Cardiac muscle cell (in vitro differentiated cells and primary cell): ENCODE results near the gene TBC1D8. TPM values are rescaled to one million over a fixed set of nuclear protein-coding genes. Genes with fewer than 3 reads are reported as not detected.

Source experiments
- DNase-seq, 2 donors: peaks; one replicate each; pipeline versions ENCODE4 v3.0.0 to v3.0.0-alpha.2; 2010 to 2017; ENCODE audit warnings: low read depth in 1 of 2, low spot score in 1 of 2
- H3K27ac ChIP-seq: fragments of 200-600 bp; sonication (generic); 2 replicates; pipeline ENCODE4 v1.5.1; 2016
- H3K27me3 ChIP-seq: fragments of 200-600 bp; sonication (generic); 2 replicates; pipeline ENCODE4 v1.6.0; 2016; ENCODE audit warnings: control low read depth
- H3K36me3 ChIP-seq: fragments of 200-600 bp; sonication (generic); 2 replicates; pipeline ENCODE4 v1.5.1; 2016; ENCODE audit warnings: control low read depth
- H3K4me1 ChIP-seq: fragments of 200-600 bp; sonication (generic); 2 replicates; pipeline ENCODE4 v1.8.1; 2017; ENCODE audit warnings: low read depth, mild to moderate bottlenecking, mixed run types
- H3K4me3 ChIP-seq: fragments of 200-600 bp; sonication (generic); 2 replicates; pipeline ENCODE4 v1.5.1; 2016; ENCODE audit warnings: mild to moderate bottlenecking
- H3K9me3 ChIP-seq: fragments of 200-600 bp; sonication (generic); 2 replicates; pipeline ENCODE4 v1.5.1; 2017; ENCODE audit warnings: low read depth, mild to moderate bottlenecking, control low read depth
- polyA plus RNA-seq: library from polyadenylated mRNA; unstranded; fragments of >200 nt; fragmentation: Nextera tagmentation; extraction: Ambion mirVana; gene quantifications from 2 replicates; pipeline ENCODE4 v1.2.1, GENCODE V29; 2016
- total RNA-seq: library from RNA; depleted of rRNA; stranded (reverse); fragments of >200 nt; gene quantifications from 2 replicates; pipeline ENCODE4 v1.2.3, GENCODE V29; 2016
- TF ChIP-seq, protein P1 (sequence below): IDR thresholded peaks from 2 replicates; pipeline ENCODE4 v1.5.1; 2012; ENCODE audit warnings: low read depth, mild to moderate bottlenecking, low read length

Gene TBC1D8
- total and polyA plus RNA-seq, 2 experiments from 2014 or later, result 15.2 to 23.2 TPM

DNA sequence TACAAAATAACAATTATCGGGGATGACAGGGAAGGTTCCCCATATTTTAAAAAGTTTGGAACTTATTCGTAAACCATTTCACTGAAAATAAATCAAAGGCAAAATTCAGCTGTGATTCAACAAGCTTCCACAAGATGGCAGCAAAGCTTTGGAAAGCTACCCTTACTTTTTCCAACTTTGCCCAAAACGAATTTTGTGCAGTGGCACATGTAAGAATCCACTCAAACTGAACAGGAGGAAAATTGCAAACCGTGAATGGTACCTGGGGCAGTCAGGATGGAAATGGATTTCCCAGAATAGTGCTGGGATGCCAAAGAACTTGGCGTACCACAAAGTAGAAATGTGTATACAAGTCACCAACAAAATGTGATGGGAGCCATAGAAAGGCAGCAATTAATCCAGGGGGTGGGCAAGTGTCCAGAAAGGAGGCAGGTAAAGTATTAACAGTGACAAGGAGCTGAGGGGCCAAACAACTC is 138.4 kb downstream of the TBC1D8 start:
- no peaks in the 10 kb centered on the region for H3K27me3 ChIP-seq
- H3K9me3 ChIP-seq, result no peaks in the 10 kb centered on the region
- H3K36me3 ChIP-seq, result peaks cover 24% of the 10 kb centered on the region
- TF ChIP-seq, protein P1, sequence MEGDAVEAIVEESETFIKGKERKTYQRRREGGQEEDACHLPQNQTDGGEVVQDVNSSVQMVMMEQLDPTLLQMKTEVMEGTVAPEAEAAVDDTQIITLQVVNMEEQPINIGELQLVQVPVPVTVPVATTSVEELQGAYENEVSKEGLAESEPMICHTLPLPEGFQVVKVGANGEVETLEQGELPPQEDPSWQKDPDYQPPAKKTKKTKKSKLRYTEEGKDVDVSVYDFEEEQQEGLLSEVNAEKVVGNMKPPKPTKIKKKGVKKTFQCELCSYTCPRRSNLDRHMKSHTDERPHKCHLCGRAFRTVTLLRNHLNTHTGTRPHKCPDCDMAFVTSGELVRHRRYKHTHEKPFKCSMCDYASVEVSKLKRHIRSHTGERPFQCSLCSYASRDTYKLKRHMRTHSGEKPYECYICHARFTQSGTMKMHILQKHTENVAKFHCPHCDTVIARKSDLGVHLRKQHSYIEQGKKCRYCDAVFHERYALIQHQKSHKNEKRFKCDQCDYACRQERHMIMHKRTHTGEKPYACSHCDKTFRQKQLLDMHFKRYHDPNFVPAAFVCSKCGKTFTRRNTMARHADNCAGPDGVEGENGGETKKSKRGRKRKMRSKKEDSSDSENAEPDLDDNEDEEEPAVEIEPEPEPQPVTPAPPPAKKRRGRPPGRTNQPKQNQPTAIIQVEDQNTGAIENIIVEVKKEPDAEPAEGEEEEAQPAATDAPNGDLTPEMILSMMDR, result peak; percentile 67
- peak; percentile 58 to 59 for DNase-seq
- no peak overlapping the region for H3K4me3 ChIP-seq
- no peak overlapping the region for H3K27ac ChIP-seq
- no peaks in the 10 kb centered on the region for H3K4me1 ChIP-seq

DNA sequence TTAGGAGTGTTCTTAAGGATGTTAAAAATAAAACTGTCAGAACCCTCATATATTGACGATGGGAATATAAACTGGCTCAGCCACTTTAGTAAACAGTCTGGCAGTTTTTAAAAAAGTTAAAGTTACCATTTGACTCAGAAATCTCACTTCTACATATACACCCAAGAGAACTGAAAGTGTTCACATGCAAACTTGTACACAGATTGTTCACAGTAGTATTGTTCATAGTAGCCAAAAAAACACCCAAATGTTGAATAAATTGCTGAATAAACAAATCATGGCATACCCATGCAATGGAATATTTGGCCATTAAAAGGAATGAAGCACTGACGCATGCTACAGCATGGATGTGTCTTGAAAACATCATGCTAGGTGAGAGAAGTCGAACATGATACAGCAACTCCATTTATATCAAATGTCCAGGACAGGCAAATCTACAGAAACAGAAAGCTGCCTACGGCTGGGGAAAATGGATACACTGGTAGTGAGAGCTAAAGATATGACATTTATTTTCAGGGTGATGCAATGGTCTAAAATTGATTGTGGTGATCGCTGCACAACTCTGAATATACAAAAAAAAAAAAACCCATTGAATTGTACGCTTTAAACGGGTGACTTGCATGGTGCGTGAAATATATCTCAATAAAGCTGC is 139.0 kb downstream of the TBC1D8 start:
- DNase-seq, result no peak
- TF ChIP-seq, protein P1, result no peak
- H3K27ac ChIP-seq, result peak overlapping the region; percentile 42

DNA sequence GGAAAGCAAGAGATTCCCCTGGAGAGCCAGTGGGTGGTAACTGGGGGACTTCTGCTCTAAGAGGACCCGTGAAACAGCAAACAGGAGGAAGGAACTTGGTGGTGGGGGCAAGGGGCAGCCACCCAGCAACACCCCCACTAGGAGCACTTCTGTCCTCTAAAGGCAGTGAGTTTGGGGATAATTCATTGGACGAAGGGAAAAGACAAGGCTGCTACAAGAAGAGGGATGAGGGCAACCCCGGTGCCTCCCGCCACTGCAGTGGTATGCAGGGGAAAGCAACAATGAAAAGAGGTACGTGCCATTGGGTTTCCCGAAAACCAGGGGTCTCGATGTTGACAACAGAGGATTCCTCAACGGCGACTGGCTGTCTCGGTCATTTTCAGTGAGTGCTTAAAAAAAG is 140.0 kb downstream of the TBC1D8 start:
- H3K27ac ChIP-seq, result peak overlapping the region; percentile 42
- H3K4me1 ChIP-seq, result no peaks in the 10 kb centered on the region
- TF ChIP-seq, protein P1, result no peak
- DNase-seq, result no peak
- H3K36me3 ChIP-seq, result peaks cover 37% of the 10 kb centered on the region
- H3K9me3 ChIP-seq, result no peaks in the 10 kb centered on the region
- no peak overlapping the region for H3K4me3 ChIP-seq
- no peaks in the 10 kb centered on the region for H3K27me3 ChIP-seq

More for the DNA sequence above, 139.0 kb downstream of the TBC1D8 start:
- Histone ChIP-seq H3K36me3 (peaks cover 27% of the 10 kb centered on the region), H3K4me1 (no peaks in the 10 kb centered on the region), H3K27me3 (no peaks in the 10 kb centered on the region), H3K4me3 (no peak overlapping the region), H3K9me3 (no peaks in the 10 kb centered on the region)

DNA sequence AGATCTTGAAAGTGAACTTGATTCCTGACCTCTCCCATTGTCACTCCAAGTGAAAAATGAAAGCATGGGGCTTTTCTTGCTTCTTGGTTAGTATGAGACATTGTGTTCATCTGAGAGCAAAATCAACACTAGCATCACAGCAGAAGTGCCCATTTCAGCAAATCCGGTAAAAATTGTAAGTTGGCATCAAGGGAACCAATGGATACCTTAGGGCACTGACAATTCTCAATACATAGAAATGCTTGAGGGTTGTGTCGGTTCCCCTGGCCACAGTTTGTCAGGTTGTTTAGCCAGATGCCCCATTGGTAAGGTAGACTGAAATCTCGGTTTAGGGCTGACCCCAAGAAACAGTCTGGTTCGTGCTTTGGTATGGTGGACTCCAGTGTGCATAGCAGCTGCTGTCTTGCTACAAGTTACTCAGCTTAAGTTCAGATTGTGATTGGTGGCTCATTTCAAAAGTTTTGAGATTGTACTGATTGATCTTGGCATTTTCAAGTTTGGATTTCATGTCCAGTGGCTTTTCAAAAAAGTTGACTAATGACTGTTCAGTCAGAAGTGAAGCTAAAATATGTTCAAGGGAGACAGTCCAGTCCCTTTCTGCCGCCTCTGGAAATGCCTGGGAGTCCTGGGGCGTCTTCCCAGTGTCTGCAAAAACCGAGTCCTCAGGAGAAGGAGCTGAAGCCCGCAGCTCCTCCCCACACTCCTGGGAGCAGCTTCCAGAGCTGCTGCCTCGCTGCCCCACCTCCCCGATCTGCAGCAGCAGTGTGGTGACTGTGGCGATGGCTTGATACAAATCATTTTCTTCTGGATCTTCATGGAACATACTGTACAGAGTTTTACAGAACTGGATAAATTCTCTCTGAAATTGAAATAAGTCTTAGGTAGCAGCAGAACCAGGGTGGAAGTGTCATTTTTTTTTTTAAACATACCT is 143.5 kb downstream of the TBC1D8 start:
- Histone ChIP-seq H3K4me3 (no peak overlapping the region), H3K4me1 (no peaks in the 10 kb centered on the region), H3K36me3 (peaks cover 61% of the 10 kb centered on the region), H3K27me3 (no peaks in the 10 kb centered on the region), H3K9me3 (no peaks in the 10 kb centered on the region), H3K27ac (peak overlapping the region; percentile 68)
- DNase-seq, result no peak
- TF ChIP-seq, protein P1, result no peak

DNA sequence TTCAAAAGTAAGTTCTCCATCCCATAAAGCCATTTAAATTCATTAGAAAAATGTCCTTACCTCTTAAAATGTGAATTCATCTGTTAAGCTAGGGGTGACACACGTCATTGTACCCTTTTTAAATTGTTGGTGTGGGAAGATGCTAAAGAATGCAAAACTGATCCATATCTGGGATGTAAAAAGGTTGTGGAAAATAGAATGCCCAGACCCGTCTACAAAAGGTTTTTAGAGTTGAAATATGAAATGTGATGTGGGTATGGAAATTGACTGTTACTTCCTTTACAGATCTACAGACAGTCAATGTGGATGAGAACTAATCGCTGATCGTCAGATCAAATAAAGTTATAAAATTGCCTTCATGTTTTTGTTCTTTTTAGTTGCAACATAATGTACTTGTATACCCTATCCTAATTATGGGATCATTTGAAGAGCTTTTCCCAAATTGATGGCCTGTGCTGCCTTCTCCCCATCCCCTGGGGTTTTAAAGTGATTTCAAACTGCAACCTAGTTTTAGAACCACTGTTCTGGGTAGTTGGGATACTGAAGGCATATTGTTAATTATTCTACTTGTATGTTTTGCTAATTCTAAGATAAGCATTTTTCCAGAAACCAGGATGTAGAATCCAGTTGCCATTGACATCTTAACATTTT is 145.0 kb downstream of the TBC1D8 start:
- H3K4me3 ChIP-seq, result no peak overlapping the region
- DNase-seq, result no peak
- H3K27me3 ChIP-seq, result no peaks in the 10 kb centered on the region
- H3K9me3 ChIP-seq, result no peaks in the 10 kb centered on the region
- H3K4me1 ChIP-seq, result peaks cover 4% of the 10 kb centered on the region
- H3K27ac ChIP-seq, result peak overlapping the region; percentile 68
- peaks cover 47% of the 10 kb centered on the region for H3K36me3 ChIP-seq
- TF ChIP-seq, protein P1, result no peak
